GM12874 (cell line): ENCODE results near the gene CFAP69.

Experiments used
- CTCF ChIP-seq: IDR thresholded peaks from 2 replicates; pipeline ENCODE4 v1.5.1; 2011; ENCODE audit warnings: low read depth, mild to moderate bottlenecking, control low read depth, low read length, moderate library complexity; ENCODE audit not compliant: insufficient read depth

The CFAP69 gene

GRCh38 chr7:90224195-90224594 is 20.8 kb upstream of the CFAP69 start:
- TF ChIP-seq CTCF = no peak

GRCh38 chr7:90225181-90225580 is 19.8 kb upstream of the CFAP69 start:
- no peak for TF ChIP-seq CTCF

- TF ChIP-seq CTCF = no peak
These were observed 19.4 kb upstream of the CFAP69 start for GRCh38 chr7:90225601-90226000.

GRCh38 chr7:90227259-90227658 is 17.7 kb upstream of the CFAP69 start:
- TF ChIP-seq CTCF = no peak

GRCh38 chr7:90229682-90230081 is 15.3 kb upstream of the CFAP69 start:
- no peak for TF ChIP-seq CTCF

- no peak for TF ChIP-seq CTCF
These were observed 14.1 kb upstream of the CFAP69 start for GRCh38 chr7:90230834-90231233.

- no peak for TF ChIP-seq CTCF
These were observed 13.7 kb upstream of the CFAP69 start for GRCh38 chr7:90231304-90231703.

GRCh38 chr7:90232430-90232829 is 12.5 kb upstream of the CFAP69 start:
- no peak for TF ChIP-seq CTCF
